ENCODE data around the gene C7.
"Not testable (repeated sequence)": the region's sequence is repeated elsewhere in the genome, so short reads cannot be mapped to it uniquely, and the experiment has no call there.

The C7 gene

GRCh38 chr5:40991168-40991980 is 82.1 kb downstream of the C7 start:
- no peak for DNase-seq (ENCODE audit: low spot score)

DNA sequence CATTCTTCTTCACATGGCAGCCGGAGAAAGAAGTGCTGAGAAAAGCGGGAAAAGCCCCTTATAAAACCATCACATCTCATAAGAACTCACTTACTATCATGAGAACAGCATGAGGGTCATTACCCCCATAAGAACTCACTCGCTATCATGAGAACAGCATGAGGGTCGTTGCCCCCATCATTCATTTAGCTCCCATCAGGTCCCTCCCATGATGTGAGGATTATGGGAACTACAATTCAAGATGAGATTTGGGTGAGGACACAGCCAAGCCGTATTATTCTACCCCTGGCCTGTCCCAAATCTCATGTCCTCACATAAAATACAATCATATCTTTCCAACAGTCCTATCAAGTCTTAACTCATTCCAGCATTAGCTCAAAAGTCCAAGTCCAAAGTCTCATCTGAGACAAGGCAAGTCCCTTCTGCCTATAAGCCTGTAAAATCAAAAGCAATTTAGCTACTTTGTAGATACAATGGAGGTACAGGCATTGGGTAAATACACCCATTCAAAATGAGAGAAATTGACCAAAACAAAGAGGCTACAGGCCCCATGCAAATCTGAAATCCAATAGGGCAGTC is 82.8 kb downstream of the C7 start:
- DNase-seq (ENCODE audit: low spot score), result no peak

DNA sequence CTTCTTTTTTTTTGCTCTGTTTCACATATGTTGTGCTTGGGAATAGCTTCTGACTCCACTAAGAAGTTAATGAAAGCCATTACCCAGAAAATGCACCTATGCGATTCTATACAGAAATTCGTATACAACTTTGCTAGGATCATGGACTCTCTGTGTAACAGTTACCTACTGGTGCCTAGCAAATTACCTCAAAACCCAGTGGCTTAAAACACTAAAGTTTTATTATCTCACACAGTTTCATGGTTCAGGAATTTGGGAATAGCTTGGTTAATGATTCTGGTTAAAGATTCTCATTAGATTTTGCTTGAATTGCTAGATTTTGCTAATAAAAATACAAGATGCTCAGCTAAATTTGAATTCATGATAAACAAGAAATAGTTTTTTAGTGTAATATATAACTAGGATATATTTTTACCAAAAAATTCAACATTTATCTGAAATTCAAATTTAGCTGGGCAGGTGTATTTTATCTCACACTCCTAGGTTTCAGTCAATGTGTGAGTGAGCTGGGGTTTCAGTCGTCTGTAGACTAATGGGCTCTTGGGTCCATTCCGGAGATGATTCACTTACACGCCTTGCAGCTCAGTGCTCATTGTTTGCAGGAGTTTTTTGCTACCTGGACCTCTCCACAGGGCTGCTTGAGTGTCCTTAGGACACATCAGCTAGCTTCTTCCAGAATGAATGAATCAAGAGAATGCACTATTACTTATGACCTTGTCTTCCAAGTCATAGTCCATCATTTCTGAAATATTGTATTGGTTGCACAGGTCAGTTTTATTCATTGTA is 86.7 kb downstream of the C7 start:
- no peak for DNase-seq (ENCODE audit: low spot score)

DNA sequence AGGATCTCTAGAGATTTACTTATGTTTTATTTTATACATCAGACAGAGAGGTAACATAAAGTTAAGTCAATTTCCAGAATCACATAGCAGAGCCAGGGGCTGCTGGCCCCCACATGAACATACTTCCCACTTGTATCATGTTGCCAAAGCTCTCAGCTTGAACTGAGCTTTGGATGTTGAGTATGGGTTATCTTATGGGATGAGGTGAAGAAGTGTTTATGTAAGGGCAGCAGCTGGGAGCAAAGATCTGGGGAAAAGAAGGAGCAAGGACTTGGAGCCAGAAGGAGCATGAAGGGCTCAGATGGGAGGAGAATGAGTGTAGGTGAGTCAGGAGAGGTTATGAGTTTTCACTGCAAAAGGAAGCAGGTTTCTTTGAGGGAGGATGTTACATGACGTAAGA is 89.8 kb downstream of the C7 start:
- DNase-seq (ENCODE audit: low spot score), result no peak

DNA sequence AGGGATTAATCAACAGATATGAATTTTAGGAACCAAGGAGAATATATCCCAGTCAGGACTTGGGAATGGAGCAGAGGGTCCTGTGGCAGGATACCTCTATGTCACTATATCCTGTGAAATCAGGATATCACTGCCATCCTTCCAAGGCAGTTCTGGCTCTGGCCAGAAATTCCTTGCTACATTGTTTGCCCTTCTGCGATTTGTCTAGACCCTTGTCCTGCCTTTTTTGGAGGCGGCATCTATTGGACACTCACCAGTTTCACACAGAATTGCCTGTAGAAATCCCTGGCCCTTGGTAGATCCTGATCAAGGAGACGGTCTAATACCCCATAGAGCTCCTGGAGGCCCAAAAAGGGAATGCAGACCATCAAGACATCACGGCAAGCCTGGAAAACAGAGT is 90.7 kb downstream of the C7 start:
- no peak for DNase-seq (ENCODE audit: low spot score)

DNA sequence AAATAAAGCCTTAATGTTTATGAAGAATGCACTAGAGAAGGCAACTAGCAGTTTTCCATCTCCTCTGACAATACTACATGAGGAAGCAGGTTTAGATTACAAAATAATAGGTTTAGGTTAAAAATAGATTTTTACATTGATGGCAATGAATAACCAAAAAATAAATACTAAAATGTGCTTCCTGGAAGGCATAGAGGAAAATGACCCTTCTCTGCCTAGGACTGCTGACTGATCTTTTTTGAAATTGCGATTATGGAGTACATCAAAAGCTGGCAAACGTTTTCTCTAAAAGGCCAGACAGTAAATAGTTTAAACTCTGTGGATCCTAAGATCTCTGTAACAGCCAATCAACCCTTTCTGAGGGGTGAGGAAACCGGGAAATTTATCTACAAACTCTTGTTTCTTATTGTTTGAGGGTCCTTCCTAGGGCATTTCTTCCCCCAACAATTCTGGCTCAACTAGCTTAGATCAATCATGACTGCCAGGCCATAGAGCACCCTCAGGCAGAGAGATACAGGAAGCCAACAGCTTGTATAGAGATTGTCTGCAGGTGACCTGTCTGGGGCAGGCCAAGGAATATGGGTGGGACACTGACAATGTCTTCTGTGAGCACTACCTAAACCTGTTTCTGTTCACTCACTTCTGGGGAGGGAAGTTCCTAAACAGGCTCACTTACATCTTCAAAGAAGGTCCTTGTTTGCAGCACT is 94.5 kb downstream of the C7 start:
- no peak for DNase-seq (ENCODE audit: low spot score)

- no peak for DNase-seq (ENCODE audit: low spot score)
Measured at GRCh38 chr5:41004931-41005330, 95.6 kb downstream of the C7 start.

- DNase-seq (ENCODE audit: low spot score), result no peak
Measured at GRCh38 chr5:41009232-41009631, 99.9 kb downstream of the C7 start.

DNA sequence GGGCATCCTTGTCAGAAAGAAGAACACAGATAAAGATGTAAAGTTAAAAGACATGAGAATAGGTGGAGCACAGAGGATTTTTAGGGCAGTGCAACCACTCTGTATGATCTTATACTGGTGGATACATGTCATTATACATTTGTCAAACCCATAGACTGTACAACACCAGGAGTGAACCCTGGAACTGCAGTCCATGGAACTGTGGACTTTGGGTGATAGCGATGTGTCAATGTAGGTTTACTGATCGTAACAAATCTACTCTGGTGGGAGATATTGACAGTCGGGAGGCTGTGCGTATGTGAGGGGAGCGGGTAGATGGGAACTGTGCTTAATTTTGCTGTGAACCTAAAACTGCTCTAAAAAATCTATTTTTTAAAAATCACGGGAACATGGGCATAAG is 101.3 kb downstream of the C7 start:
- DNase-seq (ENCODE audit: low spot score), result no peak

DNA sequence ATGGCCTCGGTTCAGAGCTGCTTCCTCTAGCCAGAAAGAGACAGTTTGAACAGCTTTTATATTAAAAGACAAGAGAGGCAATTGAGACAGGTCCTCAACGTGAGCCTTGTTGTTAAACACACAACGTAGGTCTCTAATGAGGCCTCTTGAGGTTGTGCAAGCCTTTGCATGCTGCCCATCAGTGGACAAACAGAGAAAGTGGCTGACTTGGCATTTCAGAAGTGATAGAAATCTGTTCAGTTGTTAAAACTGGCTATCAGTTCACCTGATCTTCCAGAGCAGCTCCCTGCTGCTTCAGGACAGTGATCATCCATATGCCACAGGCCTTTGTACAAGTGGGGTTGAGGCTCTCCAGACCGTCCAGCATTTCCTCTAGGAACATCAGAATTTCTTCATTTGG is 103.0 kb downstream of the C7 start:
- no peak for DNase-seq (ENCODE audit: low spot score)

DNA sequence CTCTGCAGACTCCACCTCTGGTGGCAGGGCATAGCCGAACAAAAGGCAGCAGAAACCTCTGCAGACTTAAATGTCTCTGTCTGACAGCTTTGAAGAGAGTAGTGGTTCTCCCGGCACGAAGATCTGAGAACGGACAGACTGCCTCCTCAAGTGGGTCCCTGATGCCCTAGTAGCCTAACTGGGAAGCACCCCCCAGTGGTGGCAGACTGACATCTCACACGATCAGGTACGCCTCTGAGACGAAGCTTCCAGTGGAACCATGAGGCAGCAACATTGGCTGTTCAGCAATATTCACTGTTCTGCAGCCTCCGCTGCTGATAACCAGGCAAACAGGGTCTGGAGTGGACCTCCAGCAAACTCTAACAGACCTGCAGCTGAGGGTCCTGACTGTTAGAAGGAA is 113.3 kb downstream of the C7 start:
- DNase-seq (ENCODE audit: low spot score), result not testable (repeated sequence)

Measured in CD4-positive, alpha-beta T cell treated with Interleukin-15 for 4 hours (primary cell).